Measurements from ENCODE around the gene SLC8A1.

The SLC8A1 gene

GRCh38 chr2:40476436-40476835 is 24.5 kb upstream of the SLC8A1 start:
- TF ChIP-seq CTCF (IDR thresholded peaks at IDR 0.05; ENCODE audit: low read depth, low read length, missing control alignments): no peak
- H3K4me3 ChIP-seq (ENCODE audit: low read depth, low read length): no peak overlapping the region
- DNase-seq (ENCODE audit: low read depth): no peak

- H3K4me3 ChIP-seq (ENCODE audit: low read depth, low read length): no peak overlapping the region
- TF ChIP-seq CTCF (IDR thresholded peaks at IDR 0.05; ENCODE audit: low read depth, low read length, missing control alignments): no peak
- no peak for DNase-seq (ENCODE audit: low read depth)
Observed at GRCh38 chr2:40474306-40474705, 22.4 kb upstream of the SLC8A1 start.

- no peak overlapping the region for H3K4me3 ChIP-seq (ENCODE audit: low read depth, low read length)
- no peak for TF ChIP-seq CTCF (IDR thresholded peaks at IDR 0.05; ENCODE audit: low read depth, low read length, missing control alignments)
- no peak for DNase-seq (ENCODE audit: low read depth)
Observed at GRCh38 chr2:40471866-40472265, 20.0 kb upstream of the SLC8A1 start.

- DNase-seq (ENCODE audit: low read depth): no peak
- no peak overlapping the region for H3K4me3 ChIP-seq (ENCODE audit: low read depth, low read length)
- no peak for TF ChIP-seq CTCF (IDR thresholded peaks at IDR 0.05; ENCODE audit: low read depth, low read length, missing control alignments)
Observed at GRCh38 chr2:40470822-40471813, 19.2 kb upstream of the SLC8A1 start.

GRCh38 chr2:40466935-40467572 is 15.2 kb upstream of the SLC8A1 start:
- no peak for TF ChIP-seq CTCF (IDR thresholded peaks at IDR 0.05; ENCODE audit: low read depth, low read length, missing control alignments)
- no peak overlapping the region for H3K4me3 ChIP-seq (ENCODE audit: low read depth, low read length)
- DNase-seq (ENCODE audit: low read depth): no peak

GRCh38 chr2:40466332-40466906 is 14.5 kb upstream of the SLC8A1 start:
- DNase-seq (ENCODE audit: low read depth): no peak
- no peak for TF ChIP-seq CTCF (IDR thresholded peaks at IDR 0.05; ENCODE audit: low read depth, low read length, missing control alignments)
- no peak overlapping the region for H3K4me3 ChIP-seq (ENCODE audit: low read depth, low read length)

Measured in GM12864 (cell line).